H9 (cell line): ENCODE measurements around the gene ENOSF1. TPM values are rescaled to one million over a fixed set of nuclear protein-coding genes. Genes with fewer than 3 reads are reported as not detected.

Source experiments
- DNase-seq: peaks from one replicate; pipeline ENCODE4 v3.0.0-alpha.2; 2017
- H2AFZ ChIP-seq: one replicate; pipeline ENCODE4 v1.6.1; 2013; ENCODE audit warnings: mild to moderate bottlenecking, low read length, control low read depth, moderate library complexity
- H2AK5ac ChIP-seq: 2 replicates; pipeline ENCODE4 v1.6.1; 2013; ENCODE audit warnings: low read length, control low read depth, mixed read lengths; ENCODE audit not compliant: insufficient read length
- H2BK120ac ChIP-seq: one replicate; pipeline ENCODE4 v1.6.1; 2013; ENCODE audit warnings: low read depth, mild to moderate bottlenecking, low read length, control low read depth, inconsistent platforms; ENCODE audit not compliant: poor library complexity, severe bottlenecking
- H2BK12ac ChIP-seq: 2 replicates; pipeline ENCODE4 v1.6.1; 2013; ENCODE audit warnings: low read length, control low read depth, mixed read lengths, low read depth; ENCODE audit not compliant: insufficient read length
- H2BK15ac ChIP-seq: 2 replicates; pipeline ENCODE4 v1.6.1; 2013; ENCODE audit warnings: low read depth, low read length, control low read depth
- H2BK20ac ChIP-seq: one replicate; pipeline ENCODE4 v1.6.1; 2013; ENCODE audit warnings: low read depth, mild to moderate bottlenecking, low read length, control low read depth, inconsistent platforms; ENCODE audit not compliant: poor library complexity, severe bottlenecking
- H2BK5ac ChIP-seq: 2 replicates; pipeline ENCODE4 v1.6.1; 2013; ENCODE audit warnings: low read length, control low read depth, mixed read lengths; ENCODE audit not compliant: insufficient read length
- H3K14ac ChIP-seq: 2 replicates; pipeline ENCODE4 v1.6.1; 2013; ENCODE audit warnings: low read length, control low read depth; ENCODE audit not compliant: insufficient read depth
- H3K18ac ChIP-seq: 2 replicates; pipeline ENCODE4 v1.6.1; 2013; ENCODE audit warnings: low read depth, mild to moderate bottlenecking, mixed read lengths, low read length, control low read depth; ENCODE audit not compliant: insufficient read length
- H3K23ac ChIP-seq: 2 replicates; pipeline ENCODE4 v1.6.1; 2013; ENCODE audit warnings: low read length, control low read depth, mixed read lengths, low read depth; ENCODE audit not compliant: insufficient read length
- H3K23me2 ChIP-seq: 2 replicates; pipeline ENCODE4 v1.6.1; 2013; ENCODE audit warnings: low read depth, mild to moderate bottlenecking, mixed read lengths, low read length, control low read depth; ENCODE audit not compliant: insufficient read length, poor library complexity, severe bottlenecking
- H3K27ac ChIP-seq: 2 replicates; pipeline ENCODE4 v1.5.1; 2013; ENCODE audit warnings: low read length, control low read depth, mixed read lengths, low read depth; ENCODE audit not compliant: insufficient read length
- H3K27me3 ChIP-seq: 2 replicates; pipeline ENCODE4 v1.6.1; 2013; ENCODE audit warnings: low read length, control low read depth, inconsistent platforms; ENCODE audit not compliant: insufficient read depth
- H3K4ac ChIP-seq: 2 replicates; pipeline ENCODE4 v1.6.1; 2013; ENCODE audit warnings: low read depth, mild to moderate bottlenecking, control low read depth, inconsistent platforms, low read length, moderate library complexity
- H3K4me1 ChIP-seq: 2 replicates; pipeline ENCODE4 v1.6.1; 2013; ENCODE audit warnings: low read length, control low read depth, inconsistent platforms; ENCODE audit not compliant: insufficient read depth
- H3K4me2 ChIP-seq: 2 replicates; pipeline ENCODE4 v1.6.1; 2013; ENCODE audit warnings: low read length, control low read depth, mixed read lengths; ENCODE audit not compliant: insufficient read length, insufficient read depth
- H3K56ac ChIP-seq: 2 replicates; pipeline ENCODE4 v1.6.1; 2013; ENCODE audit warnings: low read depth, mild to moderate bottlenecking, mixed read lengths, low read length, control low read depth; ENCODE audit not compliant: insufficient read length
- H3K79me1 ChIP-seq: 2 replicates; pipeline ENCODE4 v1.6.1; 2013; ENCODE audit warnings: low read depth, mild to moderate bottlenecking, moderate library complexity, low read length, control low read depth, inconsistent platforms; ENCODE audit not compliant: insufficient read depth, poor library complexity, severe bottlenecking
- H3K79me2 ChIP-seq: 2 replicates; pipeline ENCODE4 v1.6.1; 2013; ENCODE audit warnings: low read length, control low read depth, inconsistent platforms; ENCODE audit not compliant: insufficient read depth
- H3K9ac ChIP-seq: 2 replicates; pipeline ENCODE4 v1.6.1; 2013; ENCODE audit warnings: low read length, control low read depth, mixed read lengths; ENCODE audit not compliant: insufficient read length; ENCODE audit errors: extremely low read depth
- H3K9me3 ChIP-seq: one replicate; pipeline ENCODE4 v1.6.1; 2013; ENCODE audit warnings: low read depth, low read length, inconsistent platforms; ENCODE audit not compliant: control insufficient read depth
- H3T11ph ChIP-seq: one replicate; pipeline ENCODE4 v1.6.1; 2013; ENCODE audit warnings: mild to moderate bottlenecking, low read length, control low read depth, inconsistent platforms
- H4K20me1 ChIP-seq: one replicate; pipeline ENCODE4 v1.6.1; 2013; ENCODE audit not compliant: control insufficient read depth, insufficient read length, insufficient read depth
- H4K5ac ChIP-seq: 2 replicates; pipeline ENCODE4 v1.6.1; 2013; ENCODE audit warnings: low read depth, mild to moderate bottlenecking, mixed read lengths, low read length, control low read depth; ENCODE audit not compliant: insufficient read length
- H4K8ac ChIP-seq: replicated peaks from 2 replicates; pipeline ENCODE4 v1.6.1; 2013; ENCODE audit warnings: low read length, control low read depth, mixed read lengths, low read depth; ENCODE audit not compliant: insufficient read length
- H4K91ac ChIP-seq: 2 replicates; pipeline ENCODE4 v1.6.1; 2013; ENCODE audit warnings: low read depth, mild to moderate bottlenecking, moderate library complexity, mixed read lengths, low read length, control low read depth; ENCODE audit not compliant: insufficient read length
- H3K27ac Mint-ChIP-seq, 3 experiments: 2 replicates in 2 of 3; 3 replicates in 1 of 3; pipeline ENCODE4 v1.8.0; 2020 to 2021; ENCODE audit warnings: mixed read lengths in 3 of 3, mild to moderate bottlenecking in 1 of 3, moderate library complexity in 1 of 3
- H3K27me3 Mint-ChIP-seq: 2 replicates; pipeline ENCODE4 v1.8.0; 2021; ENCODE audit warnings: low read depth, mild to moderate bottlenecking, moderate library complexity, mixed read lengths
- H3K36me3 Mint-ChIP-seq, 3 experiments: 2 replicates in 2 of 3; 3 replicates in 1 of 3; pipeline ENCODE4 v1.8.0; 2020 to 2021; ENCODE audit warnings: low read depth in 3 of 3, mixed read lengths in 3 of 3; ENCODE audit not compliant: insufficient read depth in 1 of 3
- H3K4me1 Mint-ChIP-seq, 2 experiments: 2 replicates each; pipeline ENCODE4 v1.8.0; 2020; ENCODE audit warnings: mixed read lengths in 2 of 2
- H3K4me3 Mint-ChIP-seq, 2 experiments: 2 replicates in 1 of 2; 3 replicates in 1 of 2; pipeline ENCODE4 v1.8.0; 2020 to 2021; ENCODE audit warnings: mild to moderate bottlenecking in 2 of 2, mixed read lengths in 2 of 2, moderate library complexity in 1 of 2
- H3K9me3 Mint-ChIP-seq, 2 experiments: 2 replicates in 1 of 2; 3 replicates in 1 of 2; pipeline ENCODE4 v1.8.0; 2020; ENCODE audit warnings: mild to moderate bottlenecking in 2 of 2, mixed read lengths in 2 of 2, moderate library complexity in 1 of 2
- WGBS: extraction: QIAGEN DNeasy Blood & Tissue Kit; methylation state at CpG from one replicate; pipeline ENCODE4 v1.1.7; 2013; ENCODE audit warnings: missing lambda C conversion rate, low lambda C conversion rate, mixed read lengths; ENCODE audit not compliant: insufficient read length; ENCODE audit errors: extremely low coverage; 5-methylcytosine and 5-hydroxymethylcytosine counted together
- total RNA-seq: library from RNA; stranded (reverse); gene quantifications from 2 replicates; pipeline ENCODE4 v1.2.1, GENCODE V29; 2021
- TF ChIP-seq, protein P1 (sequence below): fragments of 200-600 bp; sonication (generic); conservative IDR thresholded peaks from 3 replicates; pipeline ENCODE4 v1.8.0; 2021; ENCODE audit warnings: antibody characterized with exemption, mild to moderate bottlenecking

Gene ENOSF1
- total RNA-seq, 1 experiment from 2014 or later = 40.3 TPM

DNA sequence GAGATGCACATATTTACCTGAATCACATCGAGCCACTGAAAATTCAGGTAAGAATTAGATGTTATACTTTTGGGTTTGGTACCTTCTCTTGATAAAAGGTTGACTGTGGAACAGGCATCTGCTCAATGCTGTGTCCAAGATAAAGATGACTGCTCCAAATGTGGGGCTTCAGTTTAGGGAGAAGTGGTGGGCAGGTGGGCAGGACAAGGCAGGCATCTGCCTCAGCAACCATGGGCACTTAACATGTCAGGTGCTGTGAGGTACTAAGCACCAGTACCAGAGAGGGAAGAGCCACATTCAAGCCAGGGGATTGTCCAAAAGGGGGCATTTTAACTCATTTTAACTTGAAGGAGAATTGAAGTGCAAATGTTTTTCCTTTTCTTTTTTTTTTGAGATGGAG is 41.0 kb downstream of the ENOSF1 start:
- Mint-ChIP-seq H3K9me3 (peaks cover 3 to 7% of the 10 kb centered on the region in 2 experiments), H3K36me3 (peaks cover 31 to 82% (median 72%) of the 10 kb centered on the region in 3 experiments), H3K27me3 (no peaks in the 10 kb centered on the region), H3K27ac (no peak overlapping the region), H3K4me1 (0 out of 4 replicates have a peak, but pooled peaks cover 0 to 3% of the 10 kb centered on the region in 2 experiments), H3K4me3 (no peak overlapping the region)
- Histone ChIP-seq H3K4ac (no peak overlapping the region), H3K27me3 (no peaks in the 10 kb centered on the region), H3K14ac (no peak overlapping the region), H3K4me2 (no peak overlapping the region), H3K23ac (no peak overlapping the region), H3K27ac (no peak overlapping the region), H2BK15ac (no peak overlapping the region), H3K9me3 (no peaks in the 10 kb centered on the region), H2BK120ac (no peak overlapping the region), H2AFZ (no peak overlapping the region), H4K20me1 (no peaks in the 10 kb centered on the region), H3K56ac (no peak overlapping the region), H3K4me1 (no peaks in the 10 kb centered on the region), H2AK5ac (no peak overlapping the region), H2BK20ac (no peak overlapping the region), H3K79me2 (peaks cover 3% of the 10 kb centered on the region; the same call in 1 of the 2 replicates), H3K9ac (no peak overlapping the region), H4K5ac (no peak overlapping the region), H3K18ac (no peak overlapping the region), H3K23me2 (no peaks in the 10 kb centered on the region), H2BK5ac (no peak overlapping the region), H4K91ac (no peak overlapping the region), H2BK12ac (no peak overlapping the region), H4K8ac (no peak overlapping the region), H3T11ph (no peak overlapping the region), H3K79me1 (no peaks in the 10 kb centered on the region)
- WGBS = no CpG with 5 or more reads among the region's 1 CpG
- TF ChIP-seq, protein P1, sequence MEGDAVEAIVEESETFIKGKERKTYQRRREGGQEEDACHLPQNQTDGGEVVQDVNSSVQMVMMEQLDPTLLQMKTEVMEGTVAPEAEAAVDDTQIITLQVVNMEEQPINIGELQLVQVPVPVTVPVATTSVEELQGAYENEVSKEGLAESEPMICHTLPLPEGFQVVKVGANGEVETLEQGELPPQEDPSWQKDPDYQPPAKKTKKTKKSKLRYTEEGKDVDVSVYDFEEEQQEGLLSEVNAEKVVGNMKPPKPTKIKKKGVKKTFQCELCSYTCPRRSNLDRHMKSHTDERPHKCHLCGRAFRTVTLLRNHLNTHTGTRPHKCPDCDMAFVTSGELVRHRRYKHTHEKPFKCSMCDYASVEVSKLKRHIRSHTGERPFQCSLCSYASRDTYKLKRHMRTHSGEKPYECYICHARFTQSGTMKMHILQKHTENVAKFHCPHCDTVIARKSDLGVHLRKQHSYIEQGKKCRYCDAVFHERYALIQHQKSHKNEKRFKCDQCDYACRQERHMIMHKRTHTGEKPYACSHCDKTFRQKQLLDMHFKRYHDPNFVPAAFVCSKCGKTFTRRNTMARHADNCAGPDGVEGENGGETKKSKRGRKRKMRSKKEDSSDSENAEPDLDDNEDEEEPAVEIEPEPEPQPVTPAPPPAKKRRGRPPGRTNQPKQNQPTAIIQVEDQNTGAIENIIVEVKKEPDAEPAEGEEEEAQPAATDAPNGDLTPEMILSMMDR = no peak
- no peak for DNase-seq
